GM20431 (cell line): Measurements from ENCODE around the gene LMBRD2.

Experiments
- in situ Hi-C: fragments of 300-500 bp; cut with MseI, MboI; formaldehyde crosslinking; loops from one replicate; pipeline ENCODE4 v1.15.0; 2020; ENCODE audit warnings: low sequenced_read_pairs; ENCODE audit not compliant: unreplicated experiment

LMBRD2 gene

DNA sequence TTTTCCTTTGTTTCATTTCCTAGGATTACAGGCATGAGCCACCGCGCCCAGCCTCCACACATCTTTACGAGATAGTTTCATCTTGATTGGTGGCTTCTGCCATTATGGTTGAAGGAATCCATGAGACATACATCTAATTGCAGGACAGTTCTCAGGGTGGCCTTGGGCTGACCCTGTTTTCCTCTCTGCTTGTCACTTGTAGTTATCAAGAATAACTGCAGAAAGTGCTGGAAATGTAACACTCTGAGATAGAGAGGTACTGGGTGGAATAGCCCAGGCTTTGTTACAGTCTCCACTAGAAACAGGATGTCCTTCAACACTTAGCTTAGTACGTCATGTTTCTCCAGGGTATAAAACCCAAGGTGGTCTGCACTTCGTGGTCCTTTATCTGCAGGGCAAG lies 95.7 kb downstream of the LMBRD2 start:
- in situ Hi-C loops = no loop called here

DNA sequence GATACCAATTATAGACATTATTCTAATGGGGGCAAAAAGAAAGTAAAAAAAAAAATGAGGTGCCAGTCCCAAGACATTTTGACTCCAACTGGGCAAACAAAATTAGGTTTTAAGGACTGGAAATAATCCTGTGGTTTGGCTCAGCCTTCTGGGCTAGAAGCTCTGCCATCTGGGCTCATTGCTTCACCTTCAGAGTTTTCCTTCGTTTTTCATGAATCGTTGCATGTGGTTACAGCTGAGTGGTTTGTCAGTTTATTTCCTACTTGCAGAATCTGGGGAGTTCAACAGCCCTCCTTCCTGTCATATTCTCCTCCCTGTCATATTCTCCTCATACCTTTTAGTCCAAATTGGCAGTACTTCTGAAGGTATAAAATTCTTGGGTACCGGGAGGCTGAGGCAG lies 97.0 kb downstream of the LMBRD2 start:
- in situ Hi-C loops = no loop called here

DNA sequence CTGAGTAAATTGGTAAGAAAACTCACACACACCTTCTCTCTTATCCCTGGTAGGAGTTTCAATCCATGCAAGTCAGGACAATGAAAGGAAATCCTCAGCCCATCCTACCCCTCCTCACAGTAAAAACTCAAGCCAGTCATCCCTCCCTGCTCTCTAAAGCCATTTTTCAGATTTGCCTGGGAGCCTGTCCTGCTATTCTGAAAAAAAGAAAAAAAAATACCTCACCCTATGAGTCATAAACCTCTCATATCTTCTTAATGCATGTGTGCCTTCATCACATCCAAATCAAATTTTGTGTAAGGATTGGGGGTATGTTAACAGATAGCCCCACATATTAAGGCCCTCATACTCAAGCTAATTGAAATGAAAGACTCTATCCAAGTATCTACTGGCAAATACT lies 99.1 kb downstream of the LMBRD2 start:
- in situ Hi-C loops = no loop called here

DNA sequence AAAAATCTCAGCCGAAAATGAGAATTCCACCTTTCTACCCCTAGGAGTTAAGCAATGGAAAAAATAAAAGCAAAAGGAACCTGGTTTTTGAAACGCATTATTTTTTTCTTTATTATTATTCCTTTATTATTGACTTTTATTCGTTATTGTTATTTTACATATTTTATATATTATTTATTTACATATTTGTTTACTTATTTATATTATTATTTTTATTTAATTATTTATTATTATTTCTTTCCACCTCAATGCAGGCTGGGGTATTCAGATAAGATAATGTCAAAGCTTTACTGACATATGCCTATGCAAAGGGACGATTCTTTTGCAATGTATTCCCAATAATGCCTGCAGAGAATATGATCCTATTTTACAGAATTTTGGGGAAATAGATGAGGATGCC lies 101.7 kb downstream of the LMBRD2 start:
- in situ Hi-C loops = no loop called here
